HCT116 (cell line): ENCODE data around the gene RP9. TPM values are rescaled to one million over a fixed set of nuclear protein-coding genes. Genes with fewer than 3 reads are reported as not detected.

ENCODE experiments used
- ATAC-seq: fragments of 200-7000 bp; cut with Tn5 transposase; 2 replicates; pipeline ENCODE4 v1.9.1; 2020; ENCODE audit warnings: mild to moderate bottlenecking, moderate library complexity
- BruUV-seq: library from RNA; stranded (reverse); fragments of 400-500 nt; replicated peaks from 2 replicates; lab custom pipeline; 2021; lab: Mats Ljungman, UMichigan
- CTCF ChIA-PET: fragments of 300-600 bp; sonication (Branson Sonifier 250); formaldehyde crosslinking; loops from one replicate; lab custom pipeline; 2021; ENCODE audit warnings: antibody characterized with exemption; lab: Charles Lee
- POLR2A ChIA-PET: fragments of 300-600, 350-600 bp; sonication (Branson Sonifier 250); formaldehyde crosslinking; loops from one replicate; lab custom pipeline; 2021; ENCODE audit warnings: antibody characterized with exemption; lab: Charles Lee
- RAD21 ChIA-PET, 2 experiments: fragments of 300-600 bp; sonication (Branson Sonifier 250); formaldehyde crosslinking; loops; one replicate each; lab custom pipeline; 2023; ENCODE audit warnings: low total read pairs in 2 of 2; ENCODE audit not compliant: uncharacterized antibody in 2 of 2, unreplicated experiment in 2 of 2, low non-redundant PET in 1 of 2; lab: Charles Lee
- DNase-seq: peaks from one replicate; pipeline ENCODE4 v3.0.0-alpha.2; 2010; ENCODE audit warnings: low read depth, low spot score
- H2AFZ ChIP-seq: fragments of 200-600 bp; shearing (Covaris generic), sonication (generic); 2 replicates; pipeline ENCODE4 v1.6.1; 2017; ENCODE audit warnings: low read depth, mixed run types, mixed read lengths, antibody characterized with exemption, low read length; ENCODE audit not compliant: poor library complexity, severe bottlenecking
- H3K27ac ChIP-seq: 2 replicates; pipeline ENCODE4 v1.5.1; 2012; ENCODE audit warnings: low read depth, low read length
- H3K27me3 ChIP-seq: fragments of 200-600 bp; sonication (generic); 2 replicates; pipeline ENCODE4 v1.6.1; 2016; ENCODE audit warnings: mixed run types, low read length, mixed read lengths; ENCODE audit not compliant: insufficient read depth
- H3K36me3 ChIP-seq, 2 experiments: fragments of 200-500 bp in 1 of 2; fragments of 200-600 bp in 1 of 2; sonication (Bioruptor generic) in 1 of 2; sonication (generic) in 1 of 2; 2 replicates each; pipeline versions ENCODE4 v1.5.1 to v1.6.1; 2014 to 2016; ENCODE audit warnings: low read length in 2 of 2, inconsistent platforms in 1 of 2, mixed read lengths in 1 of 2, mixed run types in 1 of 2; ENCODE audit not compliant: insufficient read depth in 2 of 2, control insufficient read depth in 1 of 2
- H3K4me1 ChIP-seq, 2 experiments: fragments of 200-600 bp in 1 of 2; sonication (generic) in 1 of 2; 2 replicates each; pipeline versions ENCODE4 v1.5.1 to v1.6.1; 2012 to 2017; ENCODE audit warnings: low read length in 2 of 2, inconsistent platforms in 1 of 2, mild to moderate bottlenecking in 1 of 2, mixed read lengths in 1 of 2, mixed run types in 1 of 2, moderate library complexity in 1 of 2; ENCODE audit not compliant: insufficient read depth in 2 of 2, control insufficient read depth in 1 of 2
- H3K4me2 ChIP-seq: fragments of 200-600 bp; sonication (generic); 2 replicates; pipeline ENCODE4 v1.6.1; 2017; ENCODE audit warnings: mixed run types, low read length, mixed read lengths
- H3K4me3 ChIP-seq, 2 experiments: fragments of 200-600 bp in 1 of 2; sonication (generic) in 1 of 2; replicated peaks in 1 of 2; 2 replicates each; pipeline ENCODE4 v1.5.1; 2011 to 2016; ENCODE audit warnings: low read length in 2 of 2, control low read depth in 1 of 2, low read depth in 1 of 2, mild to moderate bottlenecking in 1 of 2, mixed read lengths in 1 of 2, mixed run types in 1 of 2
- H3K79me2 ChIP-seq: fragments of 200-600 bp; sonication (generic); 2 replicates; pipeline ENCODE4 v1.6.1; 2017; ENCODE audit warnings: mild to moderate bottlenecking, mixed run types, low read length, moderate library complexity, mixed read lengths; ENCODE audit not compliant: insufficient read depth
- H3K9ac ChIP-seq: fragments of 200-600 bp; sonication (generic); 2 replicates; pipeline ENCODE4 v1.6.1; 2016; ENCODE audit warnings: low read length, mixed read lengths
- H3K9me2 ChIP-seq: fragments of 200-600 bp; sonication (generic), shearing (Covaris generic); 2 replicates; pipeline ENCODE4 v1.6.1; 2017; ENCODE audit warnings: mixed run types, mild to moderate bottlenecking, moderate library complexity; ENCODE audit not compliant: insufficient read depth
- H3K9me3 ChIP-seq, 2 experiments: fragments of 200-500 bp in 1 of 2; fragments of 200-600 bp in 1 of 2; sonication (Bioruptor generic) in 1 of 2; sonication (generic) in 1 of 2; 2 replicates each; pipeline ENCODE4 v1.6.1; 2014 to 2017; ENCODE audit warnings: low read length in 2 of 2, mixed read lengths in 2 of 2, inconsistent platforms in 1 of 2, low read depth in 1 of 2, mild to moderate bottlenecking in 1 of 2, mixed run types in 1 of 2, moderate library complexity in 1 of 2; ENCODE audit not compliant: control insufficient read depth in 1 of 2, insufficient read depth in 1 of 2
- H4K20me1 ChIP-seq: fragments of 200-600 bp; sonication (generic), shearing (Covaris generic); 2 replicates; pipeline ENCODE4 v1.6.1; 2017; ENCODE audit warnings: mixed run types, mild to moderate bottlenecking, moderate library complexity; ENCODE audit not compliant: insufficient read depth
- ATF3 ChIP-seq: IDR thresholded peaks from 2 replicates; pipeline ENCODE4 v1.6.1; 2012
- CEBPB ChIP-seq: IDR thresholded peaks from 2 replicates; pipeline ENCODE4 v1.6.1; 2012; ENCODE audit warnings: low read depth
- CTCF ChIP-seq, 3 experiments: fragments of 200-600 bp in 1 of 3; sonication (generic) in 1 of 3; IDR thresholded peaks in 2 of 3; conservative IDR thresholded peaks in 1 of 3; 2 replicates each; pipeline ENCODE4 v1.5.1; 2012 to 2017; ENCODE audit warnings: low read depth in 2 of 3, low read length in 2 of 3, antibody characterized with exemption in 1 of 3, borderline replicate concordance in 1 of 3, control low read depth in 1 of 3, mild to moderate bottlenecking in 1 of 3, mixed read lengths in 1 of 3, mixed run types in 1 of 3, moderate library complexity in 1 of 3; ENCODE audit not compliant: insufficient read depth in 1 of 3
- EGR1 ChIP-seq: IDR thresholded peaks from 2 replicates; pipeline ENCODE4 v1.6.1; 2012; ENCODE audit warnings: low read depth
- ELF1 ChIP-seq: IDR thresholded peaks from 2 replicates; pipeline ENCODE4 v1.6.1; 2012; ENCODE audit warnings: low read depth, borderline replicate concordance
- EZH2 ChIP-seq: fragments of 200-600 bp; sonication (generic); IDR thresholded peaks from 2 replicates; pipeline ENCODE4 v1.6.1; 2017; ENCODE audit warnings: antibody characterized with exemption, mixed run types
- EZH2phosphoT487 ChIP-seq: fragments of 200-600 bp; IDR thresholded peaks from 2 replicates; pipeline ENCODE4 v1.6.1; 2018; ENCODE audit warnings: antibody characterized with exemption, borderline replicate concordance
- FOSL1 ChIP-seq: IDR thresholded peaks from 2 replicates; pipeline ENCODE4 v1.6.1; 2012; ENCODE audit warnings: low read depth
- JUND ChIP-seq: IDR thresholded peaks from 2 replicates; pipeline ENCODE4 v1.6.1; 2012
- MAX ChIP-seq: IDR thresholded peaks from 2 replicates; pipeline ENCODE4 v1.6.1; 2012
- POLR2AphosphoS5 ChIP-seq: IDR thresholded peaks from 2 replicates; pipeline ENCODE4 v1.6.1; 2011; ENCODE audit warnings: mild to moderate bottlenecking, low read depth, low read length, moderate library complexity
- RAD21 ChIP-seq: IDR thresholded peaks from 2 replicates; pipeline ENCODE4 v1.6.1; 2012; ENCODE audit warnings: low read depth, mild to moderate bottlenecking
- REST ChIP-seq: IDR thresholded peaks from 2 replicates; pipeline ENCODE4 v1.6.1; 2012; ENCODE audit warnings: low read depth
- SP1 ChIP-seq: IDR thresholded peaks from 2 replicates; pipeline ENCODE4 v1.6.1; 2012; ENCODE audit warnings: low read depth
- SRF ChIP-seq: IDR thresholded peaks from 2 replicates; pipeline ENCODE4 v1.6.1; 2012; ENCODE audit warnings: low read depth
- YY1 ChIP-seq: IDR thresholded peaks from 2 replicates; pipeline ENCODE4 v1.6.1; 2011; ENCODE audit warnings: low read length, low read depth, moderate library complexity, mild to moderate bottlenecking; ENCODE audit not compliant: insufficient replicate concordance; ENCODE audit errors: extremely low read depth
- ZBTB33 ChIP-seq: IDR thresholded peaks from 2 replicates; pipeline ENCODE4 v1.6.1; 2011; ENCODE audit warnings: mild to moderate bottlenecking, low read length, moderate library complexity; ENCODE audit not compliant: insufficient replicate concordance; ENCODE audit errors: extremely low read depth
- ZFX ChIP-seq: fragments of 450-650 bp; IDR thresholded peaks from 2 replicates; pipeline ENCODE4 v1.6.1; 2017
- ZNF274 ChIP-seq: fragments of 200-500 bp; sonication (Bioruptor generic); IDR thresholded peaks from 2 replicates; pipeline ENCODE4 v1.6.1; 2014; ENCODE audit warnings: mild to moderate bottlenecking, low read depth, low read length, inconsistent platforms
- intact Hi-C: fragments of 100-400 bp; cut with micrococcal nuclease; formaldehyde crosslinking; loops from 2 replicates; pipeline ENCODE4 v1.10.0; 2022
- total RNA-seq: library from RNA; stranded (reverse); gene quantifications from one replicate; pipeline ENCODE4 v1.2.1, GENCODE V29; 2021; ENCODE audit not compliant: unreplicated experiment

Gene RP9
- total RNA-seq, 1 experiment from 2014 or later = 14.2 TPM

GRCh38 chr7:33091111-33091531 lies 18.1 kb downstream of the RP9 start:
- Histone ChIP-seq H3K4me1 (no peaks in the 10 kb centered on the region), H3K4me2 (no peak overlapping the region), H4K20me1 (no peaks in the 10 kb centered on the region), H3K9me2 (no peaks in the 10 kb centered on the region)
- POLR2A ChIA-PET = no interaction called here
- TF ChIP-seq CTCF (IDR thresholded peaks at IDR 0.05 in 2 of 3, conservative IDR thresholded peaks at IDR 0.05 in 1 of 3; ENCODE audit: borderline replicate concordance in 1 of 3, insufficient read depth in 1 of 3, low read depth in 2 of 3, low read length in 2 of 3) (no peak), FOSL1 (no peak), JUND (no peak), ZFX (no peak), ZNF274 (no peak), SRF (no peak), RAD21 (no peak), POLR2AphosphoS5 (no peak), REST (no peak), YY1 (no peak), ZBTB33 (no peak), CEBPB (no peak), EZH2phosphoT487 (no peak), EGR1 (no peak), EZH2 (no peak), MAX (no peak), SP1 (no peak), ATF3 (no peak), ELF1 (no peak)
- TF ChIP-seq, all 23 proteins: peak for 0
- Histone ChIP-seq H3K36me3 (peaks cover 12% of the 10 kb centered on the region in 2 experiments; a peak in 3 of 4 replicates), H3K4me3 (no peak overlapping the region), H3K27ac (no peak overlapping the region), H3K9ac (no peak overlapping the region), H2AFZ (no peak overlapping the region), H3K9me3 (no peaks in the 10 kb centered on the region), H3K79me2 (no peaks in the 10 kb centered on the region), H3K27me3 (no peaks in the 10 kb centered on the region)
- ChIA-PET CTCF (interaction anchor here (1.2 kb wide), 1 partner anchor 325 kb away, joined by 3 read pairs; no protein-coding TSS in a partner anchor), RAD21 (no interaction called here)
- DNase-seq (no peak), ATAC-seq (no peak)
- no TSS peak for BruUV-seq
- intact Hi-C loops = no loop called here
